GM13976 (cell line): ENCODE measurements around the gene KRTAP5-5.

ENCODE experiments used
- DNase-seq: peaks from one replicate; pipeline ENCODE4 v3.0.0; 2012; ENCODE audit warnings: low spot score
- CTCF ChIP-seq: IDR thresholded peaks from 2 replicates; pipeline ENCODE4 v1.5.1; 2012; ENCODE audit warnings: borderline replicate concordance, mild to moderate bottlenecking; ENCODE audit not compliant: insufficient read depth; ENCODE audit errors: extremely low read depth, missing control alignments, control extremely low read depth
- in situ Hi-C: fragments of 300-500 bp; cut with MboI; formaldehyde crosslinking; loops from one replicate; pipeline ENCODE4 v1.12.0; 2022; ENCODE audit warnings: low sequenced_read_pairs, mixed read lengths, inconsistent platforms; ENCODE audit not compliant: unreplicated experiment

KRTAP5-5 gene

GRCh38 chr11:1623716-1624115 is 5.9 kb upstream of the KRTAP5-5 start:
- no peak for TF ChIP-seq CTCF
- DNase-seq, result no peak
- in situ Hi-C loops, result no loop called here

GRCh38 chr11:1624621-1625020 is 5.0 kb upstream of the KRTAP5-5 start:
- no peak for DNase-seq
- TF ChIP-seq CTCF, result no peak
- in situ Hi-C loops, result no loop called here

- no peak for TF ChIP-seq CTCF
- in situ Hi-C loops, result no loop called here
- DNase-seq, result no peak
These were observed 4.0 kb upstream of the KRTAP5-5 start for GRCh38 chr11:1625541-1625940.

- in situ Hi-C loops, result no loop called here
- peak; percentile 86 for TF ChIP-seq CTCF
- peak; percentile 90 for DNase-seq
These were observed 859 bp upstream of the KRTAP5-5 start for GRCh38 chr11:1628506-1629325.

GRCh38 chr11:1630271-1630670 is 696 bp downstream of the KRTAP5-5 start:
- in situ Hi-C loops, result no loop called here
- TF ChIP-seq CTCF, result no peak

GRCh38 chr11:1631066-1631568 is 1.5 kb downstream of the KRTAP5-5 start:
- in situ Hi-C loops, result no loop called here
- no peak for TF ChIP-seq CTCF
- no peak for DNase-seq

More at GRCh38 chr11:1630271-1630670, 696 bp downstream of the KRTAP5-5 start:
- DNase-seq, result no peak
